ENCODE measurements around the gene TASP1. TPM values are rescaled to one million over a fixed set of nuclear protein-coding genes. Genes with fewer than 3 reads are reported as not detected.
A peak's percentile ranks its signal among the peaks of the same experiment; 100 is the strongest.

The TASP1 gene
- total RNA-seq, 4 donors from 2014 or later = 11.6 to 15.7 (median 13.0) TPM

DNA sequence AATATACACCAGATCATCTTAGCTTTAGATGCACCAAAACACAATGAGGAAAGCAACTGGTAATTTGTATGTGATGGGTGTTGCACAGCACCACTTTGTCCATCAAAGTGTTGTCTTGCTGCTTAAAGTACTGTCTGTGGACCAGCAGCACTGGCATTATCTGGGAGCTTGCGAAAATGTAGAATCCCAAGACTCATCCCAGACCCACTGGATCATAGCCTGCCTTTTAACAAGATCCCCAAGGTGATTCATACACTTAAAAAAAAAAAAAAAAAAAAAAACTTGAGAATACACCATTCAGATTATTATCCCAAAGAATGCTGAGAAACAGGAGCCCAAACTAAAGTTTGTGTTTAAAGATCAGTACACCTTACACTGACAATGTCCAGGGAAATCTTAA, 123.4 kb downstream of the TASP1 start:
- 96% methylated on average over 1 of the region's 1 CpG for WGBS
- no peak overlapping the region for H3K4me3 ChIP-seq
- peaks cover 0 to 3% (median 0%) of the 10 kb centered on the region in 4 donors for H3K4me1 ChIP-seq
- no peak for DNase-seq (ENCODE audit: extremely low spot score)
- intact Hi-C loops (cut with DNase I) = no loop called here
- no peak overlapping the region for H3K27ac ChIP-seq (replicated peaks in 1 of 4)
- no peak for TF ChIP-seq EP300 (IDR thresholded peaks at IDR 0.05)
- no peak for TF ChIP-seq POLR2AphosphoS5 (IDR thresholded peaks at IDR 0.05)
- TF ChIP-seq, protein P1, sequence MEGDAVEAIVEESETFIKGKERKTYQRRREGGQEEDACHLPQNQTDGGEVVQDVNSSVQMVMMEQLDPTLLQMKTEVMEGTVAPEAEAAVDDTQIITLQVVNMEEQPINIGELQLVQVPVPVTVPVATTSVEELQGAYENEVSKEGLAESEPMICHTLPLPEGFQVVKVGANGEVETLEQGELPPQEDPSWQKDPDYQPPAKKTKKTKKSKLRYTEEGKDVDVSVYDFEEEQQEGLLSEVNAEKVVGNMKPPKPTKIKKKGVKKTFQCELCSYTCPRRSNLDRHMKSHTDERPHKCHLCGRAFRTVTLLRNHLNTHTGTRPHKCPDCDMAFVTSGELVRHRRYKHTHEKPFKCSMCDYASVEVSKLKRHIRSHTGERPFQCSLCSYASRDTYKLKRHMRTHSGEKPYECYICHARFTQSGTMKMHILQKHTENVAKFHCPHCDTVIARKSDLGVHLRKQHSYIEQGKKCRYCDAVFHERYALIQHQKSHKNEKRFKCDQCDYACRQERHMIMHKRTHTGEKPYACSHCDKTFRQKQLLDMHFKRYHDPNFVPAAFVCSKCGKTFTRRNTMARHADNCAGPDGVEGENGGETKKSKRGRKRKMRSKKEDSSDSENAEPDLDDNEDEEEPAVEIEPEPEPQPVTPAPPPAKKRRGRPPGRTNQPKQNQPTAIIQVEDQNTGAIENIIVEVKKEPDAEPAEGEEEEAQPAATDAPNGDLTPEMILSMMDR (IDR thresholded peaks at IDR 0.05) = no peak
- no peak for TF ChIP-seq POLR2A (IDR thresholded peaks at IDR 0.05; ENCODE audit: low read depth)
- H3K27me3 ChIP-seq = no peaks in the 10 kb centered on the region
- peaks cover 0 to 9% (median 4%) of the 10 kb centered on the region in 4 donors for H3K36me3 ChIP-seq
- no peaks in the 10 kb centered on the region for H3K9me3 ChIP-seq

DNA sequence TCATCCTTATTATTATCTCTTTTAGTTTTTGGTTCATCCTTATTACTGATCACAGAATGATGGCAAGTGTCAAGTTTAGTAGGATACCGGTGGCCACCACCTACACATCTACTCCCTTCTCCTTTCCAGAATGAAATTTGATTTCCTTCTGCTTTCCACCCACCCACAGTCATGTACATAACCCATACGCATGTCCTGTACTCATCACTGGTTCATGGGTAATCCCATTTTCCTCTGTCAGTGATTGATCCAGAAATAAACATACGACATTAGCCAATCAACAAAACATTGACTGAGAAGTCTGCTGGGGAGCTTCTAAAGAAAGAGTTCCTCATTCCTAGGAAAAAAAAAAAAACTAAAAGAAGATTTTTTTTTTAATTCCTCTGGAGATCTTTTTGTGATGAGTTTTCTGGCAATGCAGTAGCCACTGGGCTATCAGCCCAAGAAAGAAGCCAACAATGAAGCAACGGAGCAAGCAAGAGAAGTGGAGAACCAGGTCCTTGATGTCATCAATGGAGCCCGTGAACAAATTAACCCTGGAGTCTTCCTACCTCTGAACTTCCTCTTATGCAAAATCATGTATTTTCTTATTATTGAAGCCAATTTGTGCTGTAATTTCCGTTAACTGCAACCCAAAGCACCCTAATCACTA, 127.8 kb downstream of the TASP1 start:
- Histone ChIP-seq H3K36me3 (peaks cover 0 to 9% (median 4%) of the 10 kb centered on the region in 4 donors), H3K27ac (replicated peaks in 1 of 4) (no peak overlapping the region), H3K4me1 (peaks cover 0 to 3% (median 0%) of the 10 kb centered on the region in 4 donors), H3K27me3 (no peaks in the 10 kb centered on the region), H3K4me3 (no peak overlapping the region), H3K9me3 (peaks cover 0 to 14% (median 5%) of the 10 kb centered on the region in 4 donors)
- TF ChIP-seq POLR2AphosphoS5 (IDR thresholded peaks at IDR 0.05) = peak in 1 of 2 donors; percentile 29
- no peak for TF ChIP-seq EP300 (IDR thresholded peaks at IDR 0.05)
- TF ChIP-seq POLR2A (IDR thresholded peaks at IDR 0.05; ENCODE audit: low read depth) = no peak
- TF ChIP-seq, protein P1 (IDR thresholded peaks at IDR 0.05) = no peak
- no peak for DNase-seq (ENCODE audit: extremely low spot score)
- intact Hi-C loops (cut with DNase I) = no loop called here
- 84% methylated on average over 6 of the region's 6 CpGs for WGBS

- Histone ChIP-seq H3K36me3 (no peaks in the 10 kb centered on the region), H3K4me3 (no peak overlapping the region), H3K9me3 (peaks cover 0 to 28% (median 10%) of the 10 kb centered on the region in 4 donors), H3K27ac (replicated peaks in 1 of 4) (no peak overlapping the region), H3K27me3 (no peaks in the 10 kb centered on the region), H3K4me1 (no peaks in the 10 kb centered on the region)
- 67% methylated on average over 3 of the region's 3 CpGs for WGBS
- intact Hi-C loops (cut with DNase I) = no loop called here
- TF ChIP-seq POLR2A (IDR thresholded peaks at IDR 0.05; ENCODE audit: low read depth) = no peak
- TF ChIP-seq POLR2AphosphoS5 (IDR thresholded peaks at IDR 0.05) = no peak
- TF ChIP-seq, protein P1 (IDR thresholded peaks at IDR 0.05) = no peak
- no peak for TF ChIP-seq EP300 (IDR thresholded peaks at IDR 0.05)
- DNase-seq (ENCODE audit: extremely low spot score) = no peak
Observed at GRCh38 chr20:13507646-13508045, 131.1 kb downstream of the TASP1 start.

DNA sequence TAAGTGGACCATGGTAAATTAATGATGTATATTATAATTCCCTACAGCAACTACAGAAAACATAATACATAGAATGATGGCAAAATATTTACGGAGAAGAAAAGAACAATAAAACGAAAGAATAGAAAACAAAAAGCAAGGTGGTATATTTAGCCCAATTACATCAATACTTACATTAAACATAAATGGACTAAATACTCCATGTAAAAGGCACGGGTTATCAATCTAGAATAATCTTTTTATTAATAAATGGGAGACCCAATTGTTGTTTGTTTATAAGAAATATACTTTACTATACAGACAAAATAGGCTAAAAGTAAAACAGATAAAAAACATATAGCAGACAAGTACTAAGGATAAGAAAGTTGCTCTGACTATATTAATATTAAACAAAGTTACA, 137.2 kb downstream of the TASP1 start:
- no peak overlapping the region for H3K4me3 ChIP-seq
- no peak for DNase-seq (ENCODE audit: extremely low spot score)
- WGBS = over 99% methylated on average over 3 of the region's 3 CpGs
- no peaks in the 10 kb centered on the region for H3K4me1 ChIP-seq
- TF ChIP-seq POLR2AphosphoS5 (IDR thresholded peaks at IDR 0.05) (no peak), EP300 (IDR thresholded peaks at IDR 0.05) (no peak), POLR2A (IDR thresholded peaks at IDR 0.05; ENCODE audit: low read depth) (no peak)
- TF ChIP-seq, protein P1 (IDR thresholded peaks at IDR 0.05) = no peak
- H3K27ac ChIP-seq (replicated peaks in 1 of 4) = no peak overlapping the region
- intact Hi-C loops (cut with DNase I) = no loop called here
- H3K27me3 ChIP-seq = no peaks in the 10 kb centered on the region
- peaks cover 0 to 53% (median 26%) of the 10 kb centered on the region in 4 donors for H3K9me3 ChIP-seq
- H3K36me3 ChIP-seq = peaks cover 0 to 4% (median 0%) of the 10 kb centered on the region in 4 donors

Data from esophagus muscularis mucosa (tissue), 4 donors.